Fibroblast of pulmonary artery (primary cell): ENCODE results near the gene RBM47.
"Not testable (repeated sequence)": the region's sequence is repeated elsewhere in the genome, so short reads cannot be mapped to it uniquely, and the experiment has no call there.

Experiments used
- DNase-seq: peaks from one replicate; pipeline ENCODE4 v3.0.0-alpha.2; 2010; ENCODE audit warnings: low read depth
- H3K4me3 ChIP-seq: replicated peaks from 2 replicates; pipeline ENCODE4 v1.5.1; 2011; ENCODE audit warnings: low read depth, mild to moderate bottlenecking, control low read depth, low read length, moderate library complexity
- TF ChIP-seq, protein P1 (sequence below): IDR thresholded peaks from 2 replicates; pipeline ENCODE4 v1.5.1; 2011; ENCODE audit warnings: mild to moderate bottlenecking, control low read depth, low read length, inconsistent platforms; ENCODE audit errors: missing control alignments

Gene RBM47

DNA sequence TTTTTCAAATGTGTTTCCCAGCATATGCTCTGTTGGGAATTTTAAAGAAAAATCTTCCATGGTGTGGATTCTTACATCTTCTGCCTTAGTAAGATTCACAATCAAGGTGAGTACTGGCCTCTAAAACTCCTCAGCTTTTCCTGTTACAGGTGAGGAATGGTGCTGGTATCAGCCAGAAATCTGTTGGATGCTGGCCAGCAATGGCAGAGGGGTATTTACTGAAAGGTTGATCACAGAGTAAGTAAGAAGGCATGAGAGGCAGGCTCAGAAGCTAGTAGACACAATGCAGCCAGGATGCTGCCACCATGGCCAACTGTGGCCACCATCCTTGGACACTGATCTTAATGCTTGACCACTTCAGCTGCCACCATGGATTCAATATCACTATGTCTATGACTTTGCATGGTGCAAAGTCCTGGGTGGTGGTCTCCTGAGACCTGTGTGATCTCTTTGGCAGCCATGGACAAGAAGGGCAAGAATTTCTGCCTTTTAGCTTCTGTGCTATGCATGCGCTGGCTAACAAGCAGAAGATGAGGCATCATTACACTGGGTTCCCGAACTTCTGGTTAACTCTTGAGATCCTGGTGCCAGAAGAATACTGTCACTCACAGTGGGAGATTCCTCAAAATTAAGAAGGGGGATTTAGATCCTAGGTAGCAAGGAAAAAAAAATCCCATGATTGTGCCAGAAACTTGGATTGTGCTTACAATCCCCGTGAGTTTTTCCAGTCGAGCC, 234.3 kb downstream of the RBM47 start:
- no peak overlapping the region for H3K4me3 ChIP-seq
- no peak for DNase-seq
- TF ChIP-seq, protein P1, sequence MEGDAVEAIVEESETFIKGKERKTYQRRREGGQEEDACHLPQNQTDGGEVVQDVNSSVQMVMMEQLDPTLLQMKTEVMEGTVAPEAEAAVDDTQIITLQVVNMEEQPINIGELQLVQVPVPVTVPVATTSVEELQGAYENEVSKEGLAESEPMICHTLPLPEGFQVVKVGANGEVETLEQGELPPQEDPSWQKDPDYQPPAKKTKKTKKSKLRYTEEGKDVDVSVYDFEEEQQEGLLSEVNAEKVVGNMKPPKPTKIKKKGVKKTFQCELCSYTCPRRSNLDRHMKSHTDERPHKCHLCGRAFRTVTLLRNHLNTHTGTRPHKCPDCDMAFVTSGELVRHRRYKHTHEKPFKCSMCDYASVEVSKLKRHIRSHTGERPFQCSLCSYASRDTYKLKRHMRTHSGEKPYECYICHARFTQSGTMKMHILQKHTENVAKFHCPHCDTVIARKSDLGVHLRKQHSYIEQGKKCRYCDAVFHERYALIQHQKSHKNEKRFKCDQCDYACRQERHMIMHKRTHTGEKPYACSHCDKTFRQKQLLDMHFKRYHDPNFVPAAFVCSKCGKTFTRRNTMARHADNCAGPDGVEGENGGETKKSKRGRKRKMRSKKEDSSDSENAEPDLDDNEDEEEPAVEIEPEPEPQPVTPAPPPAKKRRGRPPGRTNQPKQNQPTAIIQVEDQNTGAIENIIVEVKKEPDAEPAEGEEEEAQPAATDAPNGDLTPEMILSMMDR, result no peak

DNA sequence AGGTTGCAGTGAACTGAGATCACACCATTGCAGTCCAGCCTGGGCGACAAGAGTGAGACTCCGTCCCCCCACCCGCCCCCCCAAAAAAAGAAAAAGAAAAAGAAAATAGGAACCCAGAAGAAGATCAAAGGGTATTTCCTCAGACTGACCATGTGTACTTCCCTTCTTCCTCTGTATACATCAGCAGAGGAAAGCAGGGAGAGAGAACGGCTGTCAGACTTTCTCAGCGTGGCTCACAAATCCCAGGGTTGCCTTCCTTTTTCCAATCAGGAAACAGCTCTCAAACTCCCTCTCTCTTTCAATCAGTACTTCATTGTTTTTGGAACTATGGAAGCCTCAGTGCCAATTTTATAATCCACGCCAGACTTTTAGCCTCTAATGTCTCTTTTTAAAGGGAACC, 235.4 kb downstream of the RBM47 start:
- no peak overlapping the region for H3K4me3 ChIP-seq
- TF ChIP-seq, protein P1, result no peak
- DNase-seq, result peak; percentile 23

DNA sequence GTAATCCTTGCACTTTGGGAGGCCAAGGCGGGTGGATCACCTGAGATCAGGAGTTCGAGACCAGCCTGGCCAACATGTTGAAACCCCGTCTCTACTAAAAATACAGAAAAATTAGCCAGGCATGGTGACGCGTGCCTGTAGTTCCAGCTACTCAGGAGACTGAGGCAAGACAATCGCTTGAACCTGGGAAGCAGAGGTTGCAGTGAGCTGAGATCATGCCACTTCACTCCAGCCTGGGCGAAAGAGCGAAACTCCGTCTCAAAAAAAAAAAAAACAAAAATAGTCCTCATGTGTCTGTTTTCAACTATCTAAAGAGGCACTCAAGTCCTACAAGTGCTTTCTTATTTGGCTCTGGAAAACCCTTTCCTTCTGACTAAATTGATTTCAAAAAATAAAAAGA, 237.4 kb downstream of the RBM47 start:
- not testable (repeated sequence) for DNase-seq

DNA sequence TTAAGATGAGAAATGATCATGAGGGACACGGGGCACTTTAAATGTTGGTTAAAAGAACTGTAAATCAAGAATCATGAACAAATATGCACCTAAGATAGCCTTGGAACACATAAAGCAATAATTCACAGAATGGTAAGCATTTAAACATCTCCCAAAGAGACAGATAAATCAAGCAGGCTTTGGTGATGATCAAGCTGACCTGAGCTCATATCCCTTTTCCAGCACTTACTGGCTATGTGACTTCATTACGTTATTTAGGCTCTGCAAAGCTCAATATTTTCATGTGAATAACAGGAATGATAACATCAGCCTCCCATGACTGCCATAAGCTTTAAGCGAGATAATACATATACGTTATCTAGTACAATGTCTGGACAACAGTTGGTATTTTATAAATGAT, 239.7 kb downstream of the RBM47 start:
- TF ChIP-seq, protein P1, result no peak
- no peak for DNase-seq
- no peak overlapping the region for H3K4me3 ChIP-seq

More for the DNA sequence above, 237.4 kb downstream of the RBM47 start:
- H3K4me3 ChIP-seq, result not testable (repeated sequence)

DNA sequence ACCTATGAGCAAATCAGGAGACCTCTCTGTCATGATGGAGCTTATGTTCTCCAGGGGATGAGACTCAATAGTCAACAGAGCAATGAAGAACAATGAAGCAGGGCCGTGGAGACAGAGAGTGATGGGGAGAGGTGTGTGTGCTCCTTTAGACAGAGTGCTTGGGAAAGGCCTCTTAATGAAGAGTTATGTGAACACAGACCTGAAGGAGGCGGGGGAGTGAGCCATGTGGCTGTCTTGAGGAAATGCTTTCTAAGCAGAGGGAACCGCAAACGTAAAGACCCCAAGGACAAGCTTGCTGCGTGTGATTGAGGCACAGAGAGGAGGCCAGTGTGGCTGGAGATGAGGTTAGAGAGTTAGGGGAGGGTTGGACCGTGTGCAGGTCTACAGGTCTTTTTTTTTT, 241.4 kb downstream of the RBM47 start:
- peak; percentile 15 for DNase-seq
- TF ChIP-seq, protein P1, result no peak
- H3K4me3 ChIP-seq, result no peak overlapping the region

DNA sequence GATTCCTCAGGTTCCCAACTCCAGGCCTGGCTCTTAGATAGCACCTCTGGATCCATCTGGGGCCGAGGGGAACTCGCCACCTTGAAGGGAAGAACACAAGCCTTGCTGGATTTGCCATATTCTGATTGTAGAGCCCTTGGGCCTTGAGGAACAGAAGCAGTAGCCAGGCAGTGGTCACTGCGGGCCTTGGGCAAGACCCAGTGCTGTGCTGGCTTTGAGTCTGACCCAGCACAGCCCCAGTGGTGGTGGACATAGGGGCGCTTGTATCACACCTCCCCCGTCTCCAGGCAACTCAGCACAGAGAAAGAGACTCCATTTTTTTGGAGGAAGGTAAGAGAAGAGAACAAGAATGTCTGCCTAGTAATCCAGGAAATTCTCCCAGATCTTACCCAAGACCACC, 249.0 kb downstream of the RBM47 start:
- DNase-seq, result no peak
- TF ChIP-seq, protein P1, result no peak
- no peak overlapping the region for H3K4me3 ChIP-seq

DNA sequence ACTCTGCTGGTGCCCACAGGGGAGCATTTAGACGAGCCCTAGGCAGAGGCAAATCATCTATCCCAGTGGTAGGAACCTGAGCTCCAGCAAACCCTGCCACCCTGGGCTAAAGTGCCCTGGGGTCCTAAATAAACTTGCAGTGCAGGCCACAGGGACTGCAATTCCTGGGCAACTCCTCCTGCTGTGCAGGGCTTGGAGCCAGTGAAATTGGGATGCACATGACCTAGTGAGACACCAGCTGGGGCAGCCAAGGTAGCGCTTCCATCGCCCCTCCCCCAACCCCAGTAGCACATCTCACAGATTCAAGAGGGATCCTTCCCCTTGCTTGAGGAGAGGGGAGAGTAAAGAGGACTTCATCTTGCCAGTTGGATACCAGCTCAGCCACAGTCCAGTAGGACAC, 250.4 kb downstream of the RBM47 start:
- TF ChIP-seq, protein P1, result no peak
- no peak for DNase-seq

More for the DNA sequence above, 250.4 kb downstream of the RBM47 start:
- H3K4me3 ChIP-seq, result no peak overlapping the region
